Limb (tissue), 2 donors: ENCODE data around the gene EARS2.
"Not testable (repeated sequence)": the region's sequence is repeated elsewhere in the genome, so short reads cannot be mapped to it uniquely, and the experiment has no call there.

Experiments
- DNase-seq, 2 donors: peaks; one replicate each; pipeline ENCODE4 v3.0.0-alpha.2; 2016; ENCODE audit errors: extremely low spot score in 2 of 2

EARS2 gene

DNA sequence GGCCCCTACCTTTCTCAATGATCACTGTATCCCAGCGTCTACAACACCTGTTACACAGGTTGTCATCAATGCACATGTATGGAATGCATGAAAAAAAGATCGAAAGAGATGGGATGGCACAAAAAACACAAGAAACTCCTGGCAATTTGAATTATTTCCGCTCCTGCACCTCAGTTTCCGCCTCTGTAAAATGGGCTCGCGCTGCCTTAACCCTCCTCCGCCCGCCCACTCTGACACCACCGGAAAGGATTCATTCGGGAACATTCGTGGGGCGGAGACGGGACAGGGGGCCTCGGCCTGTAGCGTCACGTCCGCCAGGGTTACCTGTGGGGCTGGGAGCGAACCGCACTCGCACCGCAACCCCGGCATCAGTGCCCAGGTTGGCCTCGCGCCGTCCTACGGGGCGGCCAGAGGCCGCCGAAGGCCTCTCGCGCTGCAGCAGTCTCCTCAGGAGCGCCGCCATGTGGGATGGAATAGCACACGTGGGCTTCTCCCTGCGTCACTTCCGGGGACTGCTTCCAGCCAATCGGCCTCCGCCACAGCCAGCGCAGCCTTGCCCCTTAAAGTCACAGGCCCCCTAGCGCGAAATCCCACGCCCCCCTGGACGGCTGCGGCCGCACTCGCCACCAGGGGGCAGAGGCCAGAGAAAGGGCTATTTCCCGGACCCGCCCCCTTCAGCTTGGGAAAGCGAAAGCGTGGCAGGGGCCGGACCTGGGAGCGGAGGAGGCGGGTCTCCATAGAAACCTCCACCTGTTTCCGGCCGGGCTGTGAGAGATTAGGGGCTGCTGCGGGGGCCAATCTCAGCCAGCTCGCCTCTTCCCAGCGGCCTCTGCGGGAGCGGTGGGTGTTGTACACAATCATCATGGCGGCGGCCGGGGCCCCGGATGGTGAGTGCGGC is at the start of gene EARS2, which contains the start of gene UBFD1:
Gene EARS2, minus strand, starts transcription at position 470 of the 898 bp plus-strand sequence. Its CDS starts 7 bp downstream, at position 463.
Gene UBFD1, plus strand, starts transcription at position 847 of the 898 bp plus-strand sequence. Its CDS starts 16 bp downstream, at position 863.
- peak; percentile 97 to 99 for DNase-seq

DNA sequence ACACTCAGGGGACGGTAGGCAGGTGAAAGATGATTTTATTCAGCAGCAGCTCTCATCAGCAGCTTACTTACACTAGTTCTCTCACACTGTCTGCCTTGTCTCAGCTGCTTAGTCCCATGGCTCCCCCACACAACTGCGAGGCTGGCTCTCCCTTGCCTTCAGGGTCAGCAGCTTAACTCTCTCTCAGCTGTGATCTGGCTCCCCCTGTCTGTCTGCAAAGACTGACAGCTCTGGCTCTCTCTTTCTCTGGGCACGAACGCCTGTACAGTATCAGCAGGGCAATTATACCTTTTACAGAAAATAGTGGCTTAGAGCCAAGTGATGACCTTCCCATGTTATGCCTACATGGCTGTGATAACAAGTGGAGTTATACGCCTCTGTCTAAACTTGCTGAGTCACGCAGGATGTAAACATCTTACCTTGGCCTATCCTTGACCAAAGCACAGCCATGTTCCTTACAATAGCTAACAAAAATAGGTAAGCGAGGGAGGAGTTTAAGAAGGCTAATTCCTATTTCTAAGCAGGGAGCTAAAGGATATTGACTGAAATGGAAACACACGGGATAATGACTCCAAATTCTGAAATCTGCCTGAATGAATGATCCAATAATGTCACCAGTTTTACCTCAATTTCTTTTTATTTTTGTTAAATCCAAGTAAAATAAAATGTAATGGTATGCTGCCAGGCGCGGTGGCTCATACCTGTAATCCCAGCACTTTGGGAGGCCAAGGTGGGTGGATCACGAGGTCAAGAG is 40.0 kb upstream of the EARS2 start:
- DNase-seq: no peak

GRCh38 chr16:23595951-23596720 is 39.0 kb upstream of the EARS2 start, which contains the start of gene NDUFAB1:
Gene NDUFAB1, minus strand, starts transcription at chr16:23596316. Its CDS starts 26 bp downstream, at chr16:23596290.
- peak; percentile 90 to 94 for DNase-seq

DNA sequence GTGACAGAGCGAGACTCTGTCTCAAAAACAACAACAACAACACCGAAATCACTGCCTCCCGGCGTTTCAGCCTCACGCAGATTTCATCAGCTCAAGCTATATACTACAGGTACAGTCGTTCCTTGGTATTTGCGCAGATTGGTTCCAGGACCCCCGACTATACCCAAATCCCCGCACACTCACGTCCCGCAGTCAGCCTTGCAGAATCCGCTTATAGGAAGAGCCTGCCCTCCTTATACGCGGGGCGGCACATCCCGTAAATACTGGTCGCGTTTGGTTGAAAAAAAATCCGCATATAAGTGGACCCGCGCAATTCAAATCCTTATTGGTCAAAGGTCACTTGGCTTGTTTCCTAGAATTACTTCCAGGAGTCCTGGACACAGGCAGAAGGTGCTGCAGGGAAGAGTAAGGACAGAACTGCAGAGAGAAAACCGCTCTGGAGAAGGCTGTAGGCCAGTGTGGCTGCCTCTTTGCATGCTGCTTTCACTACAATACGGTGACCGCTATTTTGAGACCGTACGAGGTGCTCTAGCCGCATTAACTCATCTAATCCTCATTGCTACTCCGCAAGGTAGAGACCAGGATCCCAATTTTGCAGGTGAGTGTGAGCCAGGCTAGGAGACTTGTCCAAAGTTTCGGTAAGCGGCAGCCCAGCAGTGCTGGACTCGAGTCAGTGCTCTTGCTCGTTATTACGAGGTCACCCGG is 38.2 kb upstream of the EARS2 start:
- DNase-seq: no peak

DNA sequence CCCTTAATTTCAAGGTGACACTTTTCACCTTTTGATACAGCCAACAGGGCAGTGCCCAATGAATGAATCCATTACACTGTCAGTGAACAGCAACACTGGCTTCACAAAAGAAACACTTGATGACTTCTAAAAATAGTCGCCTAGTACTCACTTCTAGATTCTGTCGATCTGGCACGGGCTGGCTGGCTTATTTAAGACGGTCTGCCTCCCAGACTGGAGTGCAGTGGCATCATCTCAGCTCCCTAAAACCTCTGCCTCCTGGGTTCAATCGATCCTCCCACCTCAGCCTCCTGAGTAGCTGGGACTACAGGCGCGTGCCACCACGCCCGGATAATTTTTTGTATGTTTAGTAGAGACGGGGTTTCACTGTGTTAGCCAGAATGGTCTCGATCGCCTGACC is 37.0 kb upstream of the EARS2 start:
- no peak for DNase-seq

- DNase-seq: no peak
Measured at GRCh38 chr16:23590181-23590580, 33.0 kb upstream of the EARS2 start.

GRCh38 chr16:23587726-23588125 is 30.6 kb upstream of the EARS2 start:
- no peak for DNase-seq

- no peak for DNase-seq
Measured at GRCh38 chr16:23584186-23585076, 27.3 kb upstream of the EARS2 start.

- not testable (repeated sequence) for DNase-seq
Measured at GRCh38 chr16:23583271-23583670, 26.1 kb upstream of the EARS2 start.

- DNase-seq: no peak
Measured at GRCh38 chr16:23581764-23582163, 24.6 kb upstream of the EARS2 start.

- DNase-seq: no peak
Measured at GRCh38 chr16:23580391-23580790, 23.2 kb upstream of the EARS2 start.

DNA sequence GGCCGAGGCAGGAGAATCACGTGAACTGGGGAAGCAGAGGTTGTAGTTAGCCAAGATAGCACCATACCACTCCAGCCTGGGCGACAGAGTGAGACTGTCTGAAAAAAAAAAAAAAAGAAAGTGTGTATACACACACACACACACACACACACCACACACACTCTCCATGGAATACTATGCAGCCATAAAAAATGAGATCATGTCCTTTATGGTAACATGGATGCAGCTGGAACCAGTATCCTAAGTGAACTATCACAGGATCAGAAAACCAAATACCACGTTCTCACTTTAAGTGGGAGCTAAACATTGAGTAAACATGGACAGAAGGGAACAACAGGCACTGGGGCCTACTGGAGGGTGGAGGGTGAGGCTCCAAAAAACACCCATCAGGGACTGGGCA is 22.2 kb upstream of the EARS2 start:
- DNase-seq: no peak

GRCh38 chr16:23578101-23578830 is 21.1 kb upstream of the EARS2 start:
- no peak for DNase-seq

DNA sequence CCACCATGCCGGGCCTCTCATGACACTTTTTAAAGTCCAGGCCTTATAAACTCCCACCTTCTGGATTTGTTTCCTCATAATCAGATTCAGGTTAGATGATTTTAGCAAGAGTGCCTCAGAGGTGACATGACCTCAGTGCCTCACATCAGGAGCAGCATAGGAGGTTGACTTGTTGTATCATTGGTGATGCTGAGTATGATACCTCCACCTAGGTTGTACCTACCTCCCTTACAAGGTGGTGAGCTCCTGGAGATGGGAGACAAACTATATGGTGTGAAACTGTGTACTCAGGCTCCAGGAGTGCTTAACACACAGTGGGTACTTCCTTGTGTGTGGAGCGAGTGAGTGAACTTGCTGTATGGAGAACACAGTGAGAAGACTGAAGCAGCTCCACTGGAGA is 20.3 kb upstream of the EARS2 start:
- DNase-seq: no peak

DNA sequence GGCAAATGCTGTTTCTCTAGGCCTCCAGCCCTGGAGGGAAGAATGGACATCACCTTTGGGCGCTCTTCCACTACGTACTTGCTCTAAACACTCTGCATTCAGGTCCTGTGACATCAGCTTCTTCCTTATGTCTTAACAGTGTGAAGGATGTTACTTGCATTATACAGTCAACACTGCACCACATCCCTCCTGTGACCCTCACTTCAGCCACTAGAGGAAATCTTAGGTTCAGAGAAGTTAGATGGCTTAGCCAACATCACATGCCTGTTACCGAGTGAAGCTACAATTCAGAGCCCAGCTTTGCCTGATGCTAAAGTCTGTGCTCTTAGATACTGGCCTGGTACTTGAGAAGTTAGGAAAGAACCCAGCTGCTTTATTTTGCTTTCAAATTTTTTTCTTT is 18.7 kb upstream of the EARS2 start:
- DNase-seq: no peak

- no peak for DNase-seq
Measured at GRCh38 chr16:23573817-23574216, 16.7 kb upstream of the EARS2 start.

- DNase-seq: no peak
Measured at GRCh38 chr16:23572394-23572793, 15.2 kb upstream of the EARS2 start.

DNA sequence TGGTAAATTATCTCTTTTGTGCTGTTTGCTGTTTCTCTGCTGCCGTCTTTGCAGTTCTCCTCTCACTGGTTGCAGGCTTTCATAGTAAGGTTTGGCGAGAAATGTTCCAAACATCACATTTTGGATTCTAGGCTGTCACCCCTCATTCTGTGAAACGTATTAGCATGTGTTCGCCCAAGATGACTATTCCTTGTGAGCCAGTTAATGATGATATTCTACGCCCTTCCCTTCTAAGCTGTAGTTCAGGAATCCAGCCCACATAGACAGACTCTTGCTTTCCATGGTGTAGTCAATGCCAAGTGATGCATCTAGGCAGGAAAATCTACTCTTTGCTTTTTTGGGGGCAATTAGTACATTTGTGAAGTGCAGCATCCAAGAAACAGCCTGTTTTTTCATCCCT is 14.7 kb upstream of the EARS2 start:
- DNase-seq: no peak

DNA sequence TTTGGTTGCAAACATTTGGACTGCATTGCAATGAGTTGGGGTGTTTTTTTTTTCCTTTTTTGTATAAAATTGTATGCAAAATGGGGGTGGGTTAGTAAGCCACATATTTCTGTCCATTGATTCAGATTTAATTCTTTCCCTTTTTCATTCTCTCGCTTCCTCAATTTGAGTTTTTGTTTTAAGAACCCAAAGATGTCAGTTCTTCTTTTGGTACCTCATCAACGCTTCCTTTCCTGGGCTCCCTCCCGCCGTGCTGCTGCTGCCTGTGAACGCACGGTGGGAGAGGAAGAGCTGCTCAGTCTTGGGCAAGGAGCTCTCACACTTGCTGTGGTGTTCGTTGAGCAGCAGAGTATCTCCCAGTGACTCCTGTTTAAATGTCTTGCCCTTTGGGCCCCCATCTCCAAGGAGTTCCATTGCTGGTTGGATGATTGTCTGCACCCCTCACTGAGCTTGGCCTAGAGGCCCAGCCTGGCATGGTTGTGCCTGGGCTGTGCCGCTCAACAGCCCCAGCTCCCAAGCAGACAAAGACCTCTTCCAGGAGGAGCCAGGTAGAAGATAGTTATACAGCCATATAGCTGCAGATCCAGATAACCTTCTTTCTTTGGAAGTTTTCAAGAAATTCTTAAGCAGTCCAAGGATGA is 14.0 kb upstream of the EARS2 start:
- DNase-seq: no peak
